ENCODE measurements around the gene TREML4. TPM values are rescaled to one million over a fixed set of nuclear protein-coding genes. Genes with fewer than 3 reads are reported as not detected.

TREML4 gene
- total RNA-seq, 1 donor from 2014 or later = not detected

Small RNAs within 50 kb of the gene (small RNA-seq; reads per million reads assigned to genes)
- gene AL391903.2 (not detected), gene AL391903.3 (not detected), gene RNA5SP207 (0.30 reads per million, percentile 31 among the genes with 10 or more reads in this experiment)

Other genes starting within 250 kb of the TREML4 start
- 2.1 TPM for gene UNC5CL, start 189.1 kb upstream of the TREML4 start, total RNA-seq
- 1.0 TPM for gene TSPO2, start 185.9 kb upstream of the TREML4 start, total RNA-seq
- 664 TPM for gene APOBEC2, start 175.1 kb upstream of the TREML4 start, total RNA-seq
- 10.4 TPM for gene OARD1, start 156.0 kb upstream of the TREML4 start, total RNA-seq
- 17.2 TPM for gene NFYA, start 155.4 kb upstream of the TREML4 start, total RNA-seq
- gene TREML1, start 74.0 kb upstream of the TREML4 start, total RNA-seq = not detected
- gene TREM2, start 65.2 kb upstream of the TREML4 start, total RNA-seq = 0.52 TPM
- under 0.01 TPM for gene TREML2, start 27.2 kb upstream of the TREML4 start, total RNA-seq
- under 0.01 TPM for gene TREM1, start 58.3 kb downstream of the TREML4 start, total RNA-seq
- not detected for gene NCR2, start 107.3 kb downstream of the TREML4 start, total RNA-seq

All from skeletal muscle tissue (tissue), 2 donors.